Heart left ventricle (tissue), 16 donors: ENCODE data around the gene CAMK2D. TPM values are rescaled to one million over a fixed set of nuclear protein-coding genes. Genes with fewer than 3 reads are reported as not detected.
A peak's percentile ranks its signal among the peaks of the same experiment; 100 is the strongest.

ENCODE experiments used
- ATAC-seq, 4 donors: fragments of 200-7000 bp; cut with Tn5 transposase; one replicate each; pipeline ENCODE4 v1.9.1; 2020 to 2022; ENCODE audit warnings: moderate library complexity in 4 of 4, mild to moderate bottlenecking in 3 of 4, moderate number of reproducible peaks in 1 of 4
- DNase-seq, 5 donors: peaks; one replicate each; pipeline ENCODE4 v3.0.0-alpha.2; 2020
- H3K27ac ChIP-seq, 12 donors: fragments of 200-600 bp; sonication (generic) in 4 of 12; one replicate each; pipeline versions ENCODE4 v1.5.0 to v1.8.0; 2016 to 2022; ENCODE audit warnings: mild to moderate bottlenecking in 2 of 12
- H3K27me3 ChIP-seq, 9 donors: fragments of 200-600 bp; sonication (generic) in 2 of 9; one replicate each; pipeline versions ENCODE4 v1.5.1 to v1.8.0; 2016 to 2022; ENCODE audit warnings: mild to moderate bottlenecking in 3 of 9
- H3K36me3 ChIP-seq, 9 donors: fragments of 200-600 bp; sonication (generic) in 2 of 9; one replicate each; pipeline versions ENCODE4 v1.5.0 to v1.8.0; 2018 to 2022; ENCODE audit warnings: mild to moderate bottlenecking in 2 of 9
- H3K4me1 ChIP-seq, 12 donors: fragments of 200-600 bp; sonication (generic) in 4 of 12; one replicate each; pipeline versions ENCODE4 v1.5.0 to v1.8.0; 2016 to 2022; ENCODE audit warnings: mild to moderate bottlenecking in 3 of 12
- H3K4me3 ChIP-seq, 12 donors: fragments of 200-600 bp; sonication (generic) in 4 of 12; one replicate each; pipeline versions ENCODE4 v1.5.0 to v1.8.0; 2017 to 2022; ENCODE audit warnings: mild to moderate bottlenecking in 9 of 12, moderate library complexity in 4 of 12
- H3K9me3 ChIP-seq, 12 donors: fragments of 200-600 bp; sonication (generic) in 4 of 12; one replicate each; pipeline versions ENCODE4 v1.5.0 to v1.8.0; 2016 to 2022; ENCODE audit warnings: mild to moderate bottlenecking in 1 of 12
- POLR2A ChIP-seq, 2 donors: fragments of 450-650 bp; IDR thresholded peaks; one replicate each; pipeline ENCODE4 v1.6.1; 2017; ENCODE audit warnings: antibody characterized with exemption in 2 of 2, mild to moderate bottlenecking in 2 of 2, moderate library complexity in 2 of 2
- WGBS, 4 donors: extraction: QIAGEN DNeasy Blood & Tissue Kit in 2 of 4; methylation state at CpG; one replicate each; pipeline versions ENCODE4 v1.1.5 to v1.1.7; 2013 to 2018; 5-methylcytosine and 5-hydroxymethylcytosine counted together
- intact Hi-C, 10 donors: fragments of 100-400 bp; cut with DNase I; formaldehyde crosslinking; loops; one replicate each; pipeline versions ENCODE4 v1.11.1 to v1.14.2; 2022
- polyA plus RNA-seq, 2 donors: library from polyadenylated mRNA; stranded (reverse); fragments of 200-250 nt; gene quantifications; one replicate each; pipeline ENCODE4 v1.2.3, GENCODE V29; 2013
- total RNA-seq, 9 donors: library from RNA; depleted of rRNA in 2 of 9; stranded (reverse); fragments of >200 nt in 2 of 9; fragmentation: NEBNext Ultra II Directional in 3 of 9; extraction: Animal tissue kit (Norgen Biotek cat#: 25700) in 3 of 9; gene quantifications; one replicate each; pipeline versions ENCODE4 v1.1.0 to v1.2.4, GENCODE V29; 2016 to 2023
- TF ChIP-seq, protein P1 (sequence below), 12 donors: fragments of 200-600 bp; sonication (generic) in 4 of 12; IDR thresholded peaks; one replicate each; pipeline versions ENCODE4 v1.5.0 to v1.8.0; 2018 to 2022; ENCODE audit warnings: antibody characterized with exemption in 12 of 12, mild to moderate bottlenecking in 5 of 12
- donor health status: ischemic (EF 13 %, LVEDD 7.1; RV severe dilation, severe dysfunction).
- donor health status: healthy with polysubstance abuse.
- donor health status: DM: no; HTN: yes; CAD: no.
- donor health status: DM: no; HTN: no; CAD: no.
- donor health status: ischemic (EF 25% LVEDD 6.9; RV normal size, moderate dysfunction).
- donor health status: ischemic (EF 25% LVEDD 5.7; RV mildly dilated, moderate dysfunction).
- donor health status: healthy.
- donor health status: DM: yes; HTN: yes; CAD: no.
- donor health status: ischemic (EF 35%, LVEDD 5.7; RV mildly dilated, moderate dysfunction).
- donor health status: nonischemic (EF 11% LVEDD 7.7; RV severe dilation, severe dysfunction).
- donor health status: DM: yes; HTN: yes; CAD: no.
- donor health status: PGD.
- donor health status: ischemic (EF 29% LVEDD 5.4; RV normal size, mild dysfunction).
- donor health status: nonischemic (EF 23%, LVEDD 6.1; RV moderate dilation, normal function).

The CAMK2D gene
- total and polyA plus RNA-seq, 11 donors: 40.9 to 294 (median 215) TPM

GRCh38 chr4:113604955-113605354 is 156.6 kb downstream of the CAMK2D start:
- Histone ChIP-seq H3K9me3 (peaks cover 0 to 7% (median 0%) of the 10 kb centered on the region in 12 donors), H3K36me3 (peaks cover 0 to 20% (median 7%) of the 10 kb centered on the region in 9 donors), H3K4me3 (no peak overlapping the region), H3K27me3 (no peaks in the 10 kb centered on the region), H3K4me1 (peaks cover 0 to 22% (median 7%) of the 10 kb centered on the region in 12 donors), H3K27ac (peak overlapping the region in 7 of 12 donors; percentile 2 to 48 (median 22))
- 64 to 74% (median 70%) methylated on average over 2 of the region's 2 CpGs for WGBS, 4 donors
- ATAC-seq (no peak), DNase-seq (no peak)
- TF ChIP-seq POLR2A (IDR thresholded peaks at IDR 0.05): no peak
- TF ChIP-seq, protein P1, sequence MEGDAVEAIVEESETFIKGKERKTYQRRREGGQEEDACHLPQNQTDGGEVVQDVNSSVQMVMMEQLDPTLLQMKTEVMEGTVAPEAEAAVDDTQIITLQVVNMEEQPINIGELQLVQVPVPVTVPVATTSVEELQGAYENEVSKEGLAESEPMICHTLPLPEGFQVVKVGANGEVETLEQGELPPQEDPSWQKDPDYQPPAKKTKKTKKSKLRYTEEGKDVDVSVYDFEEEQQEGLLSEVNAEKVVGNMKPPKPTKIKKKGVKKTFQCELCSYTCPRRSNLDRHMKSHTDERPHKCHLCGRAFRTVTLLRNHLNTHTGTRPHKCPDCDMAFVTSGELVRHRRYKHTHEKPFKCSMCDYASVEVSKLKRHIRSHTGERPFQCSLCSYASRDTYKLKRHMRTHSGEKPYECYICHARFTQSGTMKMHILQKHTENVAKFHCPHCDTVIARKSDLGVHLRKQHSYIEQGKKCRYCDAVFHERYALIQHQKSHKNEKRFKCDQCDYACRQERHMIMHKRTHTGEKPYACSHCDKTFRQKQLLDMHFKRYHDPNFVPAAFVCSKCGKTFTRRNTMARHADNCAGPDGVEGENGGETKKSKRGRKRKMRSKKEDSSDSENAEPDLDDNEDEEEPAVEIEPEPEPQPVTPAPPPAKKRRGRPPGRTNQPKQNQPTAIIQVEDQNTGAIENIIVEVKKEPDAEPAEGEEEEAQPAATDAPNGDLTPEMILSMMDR (IDR thresholded peaks at IDR 0.05): no peak
- intact Hi-C loops: no loop called here

DNA sequence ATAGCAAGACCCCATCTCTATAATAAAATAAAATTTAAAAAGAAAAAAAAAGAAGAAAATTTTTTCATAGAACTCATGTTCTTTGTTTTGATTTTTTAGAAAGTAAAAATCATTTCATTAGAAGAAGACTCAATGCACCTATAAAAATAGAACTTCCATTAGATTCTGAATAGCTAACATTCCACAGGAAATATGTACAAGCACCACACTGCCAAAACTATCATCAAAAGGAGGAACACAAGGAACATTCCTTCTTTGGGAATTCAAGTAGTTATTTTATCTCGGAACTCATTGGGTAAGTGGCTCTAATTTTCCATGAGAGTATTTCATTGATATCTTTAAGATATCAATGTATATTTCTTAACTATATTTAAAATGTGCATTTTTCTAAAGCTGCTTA is 157.6 kb downstream of the CAMK2D start:
- peak overlapping the region in 8 of 12 donors; percentile 4 to 58 (median 33) for H3K27ac ChIP-seq
- ATAC-seq: no peak

DNA sequence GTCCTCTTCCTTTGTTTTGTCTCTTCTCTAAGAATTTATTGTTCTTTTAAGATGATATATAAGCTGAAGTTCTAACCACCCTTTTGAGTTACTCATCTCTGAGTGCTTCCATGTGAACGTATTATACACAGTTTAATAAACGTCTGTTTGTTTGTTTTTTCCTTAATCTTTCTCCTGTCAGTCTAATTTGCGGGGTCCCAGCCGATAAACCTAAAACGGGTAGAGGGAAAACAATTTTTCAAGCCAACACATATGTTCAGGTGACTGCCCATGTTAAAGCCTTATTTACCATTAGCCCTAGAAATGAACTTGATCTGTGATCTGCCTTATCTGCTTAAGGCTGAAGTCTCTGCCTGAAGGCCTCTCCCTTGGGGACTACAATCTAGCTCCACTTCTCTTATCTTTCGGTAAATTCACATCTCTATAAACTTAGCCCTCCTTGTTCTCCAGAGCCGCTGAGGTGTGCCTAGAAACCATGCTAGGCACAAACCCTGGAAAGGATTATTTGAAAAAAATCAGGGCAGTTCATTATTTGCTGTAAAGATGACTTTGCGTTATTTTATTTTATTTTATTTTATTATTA is 158.8 kb downstream of the CAMK2D start:
- Histone ChIP-seq H3K36me3 (peaks cover 0 to 13% (median 0%) of the 10 kb centered on the region in 9 donors), H3K27me3 (no peaks in the 10 kb centered on the region), H3K9me3 (peaks cover 0 to 7% (median 0%) of the 10 kb centered on the region in 12 donors), H3K27ac (peak overlapping the region in 9 of 12 donors; percentile 5 to 59 (median 39)), H3K4me1 (peaks cover 0 to 22% (median 6%) of the 10 kb centered on the region in 12 donors), H3K4me3 (no peak overlapping the region)
- no peak for DNase-seq
- TF ChIP-seq POLR2A (IDR thresholded peaks at IDR 0.05): no peak
- TF ChIP-seq, protein P1 (IDR thresholded peaks at IDR 0.05): no peak
- ATAC-seq: no peak
- intact Hi-C loops: no loop called here
- WGBS, 4 donors: 59 to 77% (median 70%) methylated on average over 8 of the region's 8 CpGs

More for the DNA sequence above, 157.6 kb downstream of the CAMK2D start:
- WGBS, 4 donors: 16 to 45% (median 34%) methylated on average over 1 of the region's 1 CpG
- H3K36me3 ChIP-seq: peaks cover 0 to 20% (median 7%) of the 10 kb centered on the region in 9 donors
- intact Hi-C loops: no loop called here
- H3K4me3 ChIP-seq: no peak overlapping the region
- H3K27me3 ChIP-seq: no peaks in the 10 kb centered on the region
- TF ChIP-seq POLR2A (IDR thresholded peaks at IDR 0.05): no peak
- TF ChIP-seq, protein P1 (IDR thresholded peaks at IDR 0.05): no peak
- DNase-seq: no peak
- peaks cover 0 to 19% (median 6%) of the 10 kb centered on the region in 12 donors for H3K4me1 ChIP-seq
- peaks cover 0 to 7% (median 0%) of the 10 kb centered on the region in 12 donors for H3K9me3 ChIP-seq

GRCh38 chr4:113601636-113602035 is 159.9 kb downstream of the CAMK2D start:
- DNase-seq: no peak
- WGBS, 4 donors: 84 to 98% (median 92%) methylated on average over 4 of the region's 4 CpGs
- Histone ChIP-seq H3K4me3 (no peak overlapping the region), H3K36me3 (peaks cover 0 to 6% (median 0%) of the 10 kb centered on the region in 9 donors), H3K4me1 (peaks cover 0 to 23% (median 6%) of the 10 kb centered on the region in 12 donors), H3K27ac (peak overlapping the region in 2 of 12 donors; percentile 6 to 39), H3K9me3 (peaks cover 0 to 7% (median 0%) of the 10 kb centered on the region in 12 donors), H3K27me3 (no peaks in the 10 kb centered on the region)
- TF ChIP-seq, protein P1 (IDR thresholded peaks at IDR 0.05): no peak
- TF ChIP-seq POLR2A (IDR thresholded peaks at IDR 0.05): no peak
- ATAC-seq: peak in 2 of 4 donors; percentile 41 to 51
- intact Hi-C loops: no loop called here
